Vagina (tissue), 2 donors: ENCODE measurements around the gene SEL1L.

Experiments used
- CTCF ChIP-seq, 3 experiments: fragments of 450-650 bp in 2 of 3; fragments of 200-600 bp in 1 of 3; sonication (generic) in 1 of 3; IDR thresholded peaks; one replicate each; pipeline ENCODE4 v1.5.1; 2017 to 2019; ENCODE audit warnings: antibody characterized with exemption in 3 of 3, mild to moderate bottlenecking in 2 of 3, moderate library complexity in 2 of 3
- POLR2AphosphoS5 ChIP-seq, 2 donors: sonication (generic); formaldehyde crosslinking; IDR thresholded peaks; one replicate each; pipeline ENCODE4 v1.9.0; 2017; ENCODE audit warnings: antibody characterized with exemption in 2 of 2, mild to moderate bottlenecking in 2 of 2, low read depth in 1 of 2; ENCODE audit not compliant: insufficient read depth in 1 of 2

- TF ChIP-seq CTCF (IDR thresholded peaks at IDR 0.05) (no peak), POLR2AphosphoS5 (IDR thresholded peaks at IDR 0.05; ENCODE audit: insufficient read depth in 1 of 2, low read depth in 1 of 2) (peak; percentile 90 to 93)
These were observed at the start of gene SEL1L for GRCh38 chr14:81533536-81534343.
